ENCODE data around the gene ALMS1. TPM values are rescaled to one million over a fixed set of nuclear protein-coding genes. Genes with fewer than 3 reads are reported as not detected.
"Not testable (repeated sequence)": the region's sequence is repeated elsewhere in the genome, so short reads cannot be mapped to it uniquely, and the experiment has no call there.

The ALMS1 gene
- 5.5 TPM for polyA plus RNA-seq (2012; ENCODE audit: missing spikeins)

GRCh38 chr2:73385504-73386341, at the start of gene ALMS1:
Gene ALMS1, plus strand, starts transcription at chr2:73385836. Its CDS starts 33 bp downstream, at chr2:73385869.
- peak; percentile 96 for FAIRE-seq
- peak; percentile 60; the same call in 1 of the 2 replicates for TF ChIP-seq POLR2AphosphoS5 (IDR thresholded peaks at IDR 0.05; ENCODE audit: low read depth, low read length)
- TF ChIP-seq TAF1 (IDR thresholded peaks at IDR 0.05; ENCODE audit: borderline replicate concordance, low read depth, low read length) = 0 out of 2 replicates have a peak, but pooled peaks have one; percentile 38
- peak; percentile 73; the same call in 1 of the 2 replicates for TF ChIP-seq POLR2A (IDR thresholded peaks at IDR 0.05; ENCODE audit: low read depth, low read length)
- peak; percentile 80 for DNase-seq (ENCODE audit: insufficient read length)

GRCh38 chr2:73337828-73338227, 47.8 kb upstream of the ALMS1 start:
- DNase-seq (ENCODE audit: insufficient read length) = no peak
- TF ChIP-seq POLR2A (IDR thresholded peaks at IDR 0.05; ENCODE audit: low read depth, low read length) = no peak
- no peak for TF ChIP-seq POLR2AphosphoS5 (IDR thresholded peaks at IDR 0.05; ENCODE audit: low read depth, low read length)
- TF ChIP-seq TAF1 (IDR thresholded peaks at IDR 0.05; ENCODE audit: borderline replicate concordance, low read depth, low read length) = no peak

GRCh38 chr2:73339201-73339600, 46.4 kb upstream of the ALMS1 start:
- FAIRE-seq (no peak), DNase-seq (ENCODE audit: insufficient read length) (no peak)
- no peak for TF ChIP-seq POLR2AphosphoS5 (IDR thresholded peaks at IDR 0.05; ENCODE audit: low read depth, low read length)
- no peak for TF ChIP-seq POLR2A (IDR thresholded peaks at IDR 0.05; ENCODE audit: low read depth, low read length)
- TF ChIP-seq TAF1 (IDR thresholded peaks at IDR 0.05; ENCODE audit: borderline replicate concordance, low read depth, low read length) = no peak

More at GRCh38 chr2:73337828-73338227, 47.8 kb upstream of the ALMS1 start:
- FAIRE-seq = no peak

GRCh38 chr2:73341039-73341438, 44.6 kb upstream of the ALMS1 start:
- DNase-seq (ENCODE audit: insufficient read length) = no peak
- FAIRE-seq = no peak
- TF ChIP-seq POLR2AphosphoS5 (IDR thresholded peaks at IDR 0.05; ENCODE audit: low read depth, low read length) (no peak), POLR2A (IDR thresholded peaks at IDR 0.05; ENCODE audit: low read depth, low read length) (no peak), TAF1 (IDR thresholded peaks at IDR 0.05; ENCODE audit: borderline replicate concordance, low read depth, low read length) (no peak)

GRCh38 chr2:73343992-73344391, 41.6 kb upstream of the ALMS1 start:
- FAIRE-seq = no peak
- DNase-seq (ENCODE audit: insufficient read length) = no peak
- TF ChIP-seq POLR2A (IDR thresholded peaks at IDR 0.05; ENCODE audit: low read depth, low read length) = no peak

GRCh38 chr2:73344747-73345146, 40.9 kb upstream of the ALMS1 start:
- not testable (repeated sequence) for FAIRE-seq; DNase-seq (ENCODE audit: insufficient read length)

GRCh38 chr2:73350035-73350691, 35.5 kb upstream of the ALMS1 start:
- FAIRE-seq (no peak), DNase-seq (ENCODE audit: insufficient read length) (no peak)

GRCh38 chr2:73356097-73356496, 29.5 kb upstream of the ALMS1 start:
- DNase-seq (ENCODE audit: insufficient read length) = no peak
- TF ChIP-seq TAF1 (IDR thresholded peaks at IDR 0.05; ENCODE audit: borderline replicate concordance, low read depth, low read length) (no peak), POLR2A (IDR thresholded peaks at IDR 0.05; ENCODE audit: low read depth, low read length) (no peak)
- FAIRE-seq = no peak

More at GRCh38 chr2:73350035-73350691, 35.5 kb upstream of the ALMS1 start:
- no peak for TF ChIP-seq POLR2AphosphoS5 (IDR thresholded peaks at IDR 0.05; ENCODE audit: low read depth, low read length)

- DNase-seq (ENCODE audit: insufficient read length) (no peak), FAIRE-seq (no peak)
These were observed 25.5 kb upstream of the ALMS1 start for GRCh38 chr2:73359915-73360697.

GRCh38 chr2:73366060-73366459, 19.6 kb upstream of the ALMS1 start:
- DNase-seq (ENCODE audit: insufficient read length) = no peak
- TF ChIP-seq POLR2A (IDR thresholded peaks at IDR 0.05; ENCODE audit: low read depth, low read length) (no peak), POLR2AphosphoS5 (IDR thresholded peaks at IDR 0.05; ENCODE audit: low read depth, low read length) (no peak)
- FAIRE-seq = no peak

More at GRCh38 chr2:73359915-73360697, 25.5 kb upstream of the ALMS1 start:
- TF ChIP-seq POLR2A (IDR thresholded peaks at IDR 0.05; ENCODE audit: low read depth, low read length) (no peak), TAF1 (IDR thresholded peaks at IDR 0.05; ENCODE audit: borderline replicate concordance, low read depth, low read length) (no peak), POLR2AphosphoS5 (IDR thresholded peaks at IDR 0.05; ENCODE audit: low read depth, low read length) (no peak)

- DNase-seq (ENCODE audit: insufficient read length) = no peak
- no peak for FAIRE-seq
- TF ChIP-seq POLR2A (IDR thresholded peaks at IDR 0.05; ENCODE audit: low read depth, low read length) (no peak), TAF1 (IDR thresholded peaks at IDR 0.05; ENCODE audit: borderline replicate concordance, low read depth, low read length) (no peak), POLR2AphosphoS5 (IDR thresholded peaks at IDR 0.05; ENCODE audit: low read depth, low read length) (no peak)
These were observed 16.9 kb upstream of the ALMS1 start for GRCh38 chr2:73368781-73369180.

GRCh38 chr2:73370348-73370747, 15.3 kb upstream of the ALMS1 start:
- DNase-seq (ENCODE audit: insufficient read length) (no peak), FAIRE-seq (no peak)
- TF ChIP-seq POLR2A (IDR thresholded peaks at IDR 0.05; ENCODE audit: low read depth, low read length) = no peak
- no peak for TF ChIP-seq POLR2AphosphoS5 (IDR thresholded peaks at IDR 0.05; ENCODE audit: low read depth, low read length)
- no peak for TF ChIP-seq TAF1 (IDR thresholded peaks at IDR 0.05; ENCODE audit: borderline replicate concordance, low read depth, low read length)

All from GM12892 (cell line).